Tibial artery (tissue), 4 donors: Measurements from ENCODE around the gene INAFM1.

Source experiments
- DNase-seq, 2 donors: peaks; one replicate each; pipeline ENCODE4 v3.0.0-alpha.2; 2019
- H3K27ac ChIP-seq, 2 donors: fragments of 200-600 bp; sonication (generic) in 1 of 2; 1 replicate in 1 of 2; 2 replicates in 1 of 2; pipeline ENCODE4 v1.5.1; 2018 to 2019; ENCODE audit warnings: mild to moderate bottlenecking in 1 of 2
- H3K27me3 ChIP-seq, 2 donors: fragments of 200-600 bp; sonication (generic) in 1 of 2; one replicate each; pipeline versions ENCODE4 v1.5.1 to v1.6.0; 2016 to 2019
- H3K36me3 ChIP-seq, 3 donors: fragments of 200-600 bp; sonication (generic) in 2 of 3; one replicate each; pipeline ENCODE4 v1.5.1; 2016 to 2019; ENCODE audit warnings: mild to moderate bottlenecking in 2 of 3
- H3K4me1 ChIP-seq, 4 donors: fragments of 200-600 bp; sonication (generic) in 2 of 4; 1 replicate in 3 of 4; 2 replicates in 1 of 4; pipeline ENCODE4 v1.5.1; 2016 to 2019
- H3K4me3 ChIP-seq, 2 donors: fragments of 200-600 bp; sonication (generic) in 1 of 2; 1 replicate in 1 of 2; 2 replicates in 1 of 2; pipeline ENCODE4 v1.5.1; 2018 to 2019; ENCODE audit warnings: mild to moderate bottlenecking in 2 of 2
- H3K9me3 ChIP-seq, 3 donors: fragments of 200-600 bp; sonication (generic) in 1 of 3; one replicate each; pipeline ENCODE4 v1.5.1; 2016 to 2019
- CTCF ChIP-seq, 2 experiments: fragments of 200-600 bp in 1 of 2; fragments of 450-650 bp in 1 of 2; IDR thresholded peaks; one replicate each; pipeline ENCODE4 v1.5.1; 2017 to 2019; ENCODE audit warnings: antibody characterized with exemption in 2 of 2, mild to moderate bottlenecking in 1 of 2, moderate library complexity in 1 of 2
- intact Hi-C: fragments of 100-400 bp; cut with DNase I; formaldehyde crosslinking; loops from one replicate; pipeline ENCODE4 v1.15.0; 2023; ENCODE audit warnings: low total_unique reads

INAFM1 gene

GRCh38 chr19:47264629-47265028 lies 10.1 kb upstream of the INAFM1 start:
- intact Hi-C loops, result no loop called here
- Histone ChIP-seq H3K27ac (no peak overlapping the region), H3K27me3 (no peaks in the 10 kb centered on the region), H3K36me3 (peaks cover 80 to 96% (median 84%) of the 10 kb centered on the region in 3 donors), H3K9me3 (no peaks in the 10 kb centered on the region), H3K4me3 (no peak overlapping the region), H3K4me1 (peaks cover 0 to 9% (median under 1%) of the 10 kb centered on the region in 4 donors)
- no peak for TF ChIP-seq CTCF (IDR thresholded peaks at IDR 0.05)
- no peak for DNase-seq

GRCh38 chr19:47266401-47266941 lies 8.2 kb upstream of the INAFM1 start:
- TF ChIP-seq CTCF (IDR thresholded peaks at IDR 0.05), result no peak
- H3K4me3 ChIP-seq, result no peak overlapping the region
- DNase-seq, result no peak
- H3K36me3 ChIP-seq, result peaks cover 78 to 96% (median 79%) of the 10 kb centered on the region in 3 donors
- H3K27me3 ChIP-seq, result no peaks in the 10 kb centered on the region
- no peaks in the 10 kb centered on the region for H3K4me1 ChIP-seq
- H3K27ac ChIP-seq, result no peak overlapping the region
- intact Hi-C loops, result no loop called here
- H3K9me3 ChIP-seq, result no peaks in the 10 kb centered on the region

- Histone ChIP-seq H3K4me3 (no peak overlapping the region), H3K27me3 (no peaks in the 10 kb centered on the region), H3K27ac (no peak overlapping the region), H3K36me3 (peaks cover 69 to 94% (median 83%) of the 10 kb centered on the region in 3 donors), H3K9me3 (no peaks in the 10 kb centered on the region), H3K4me1 (peaks cover 0 to 6% (median 3%) of the 10 kb centered on the region in 4 donors)
- no peak for DNase-seq
- intact Hi-C loops, result no loop called here
- TF ChIP-seq CTCF (IDR thresholded peaks at IDR 0.05), result no peak
These were observed 7.3 kb upstream of the INAFM1 start for GRCh38 chr19:47267350-47267759.

GRCh38 chr19:47268028-47268427 lies 6.7 kb upstream of the INAFM1 start:
- no peak overlapping the region for H3K4me3 ChIP-seq
- TF ChIP-seq CTCF (IDR thresholded peaks at IDR 0.05), result no peak
- no peak overlapping the region for H3K27ac ChIP-seq

GRCh38 chr19:47269596-47269995 lies 5.1 kb upstream of the INAFM1 start:
- no peaks in the 10 kb centered on the region for H3K27me3 ChIP-seq
- peaks cover 0 to 15% (median 6%) of the 10 kb centered on the region in 4 donors for H3K4me1 ChIP-seq
- no peak overlapping the region for H3K4me3 ChIP-seq
- TF ChIP-seq CTCF (IDR thresholded peaks at IDR 0.05), result no peak
- peaks cover 49 to 72% (median 61%) of the 10 kb centered on the region in 3 donors for H3K36me3 ChIP-seq
- H3K27ac ChIP-seq, result no peak overlapping the region
- intact Hi-C loops, result no loop called here
- DNase-seq, result no peak
- no peaks in the 10 kb centered on the region for H3K9me3 ChIP-seq

More at GRCh38 chr19:47268028-47268427, 6.7 kb upstream of the INAFM1 start:
- Histone ChIP-seq H3K9me3 (no peaks in the 10 kb centered on the region), H3K4me1 (peaks cover 0 to 13% (median 6%) of the 10 kb centered on the region in 4 donors), H3K27me3 (no peaks in the 10 kb centered on the region), H3K36me3 (peaks cover 63 to 87% (median 76%) of the 10 kb centered on the region in 3 donors)
- intact Hi-C loops, result no loop called here
- no peak for DNase-seq
